Measurements from ENCODE around the gene SI.
"Not testable (repeated sequence)": the region's sequence is repeated elsewhere in the genome, so short reads cannot be mapped to it uniquely, and the experiment has no call there.

Gene SI

DNA sequence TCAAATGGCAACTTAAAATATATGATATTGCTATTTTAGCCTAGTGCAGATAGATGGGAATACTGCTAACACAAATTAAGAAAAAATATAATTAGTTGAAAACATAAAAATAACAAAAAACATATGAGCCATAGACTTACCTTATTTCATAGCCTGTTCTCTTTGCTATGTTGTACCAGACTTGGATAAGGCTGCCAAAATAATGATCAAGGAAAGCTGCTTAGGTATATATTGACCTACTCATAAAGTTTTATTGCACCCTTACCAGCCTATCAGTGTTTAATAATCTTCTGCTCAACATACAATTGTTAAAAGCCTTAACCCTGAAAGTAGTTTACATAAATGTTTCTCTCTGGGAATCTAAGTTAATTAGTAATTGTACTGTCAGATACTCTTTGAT lies at the start of gene SI:
Gene SI, minus strand, starts transcription at position 204 of the 400 bp plus-strand sequence. CDS start 2,484 bp downstream, outside the sequence.
- no peak for DNase-seq (ENCODE audit: low read depth in 2 of 2)

DNA sequence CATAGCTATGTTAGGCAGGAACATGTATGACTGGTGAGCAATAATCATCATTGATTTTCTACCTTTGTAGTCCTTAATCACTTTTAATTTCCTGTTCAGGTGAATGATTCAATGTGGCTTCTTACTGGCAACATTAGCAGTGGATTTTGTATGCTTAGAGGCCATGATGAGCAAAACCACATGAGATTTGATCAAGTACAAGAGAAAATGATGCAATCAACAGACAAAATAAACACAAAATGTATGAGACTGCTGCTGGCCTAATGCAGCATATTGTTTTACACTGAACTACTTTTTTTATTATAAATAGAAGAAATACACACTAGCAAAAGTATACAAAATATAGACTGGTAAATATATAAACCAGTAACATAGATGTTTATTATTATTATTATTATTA lies 47.5 kb upstream of the SI start:
- DNase-seq (ENCODE audit: low read depth in 2 of 2) = no peak

DNA sequence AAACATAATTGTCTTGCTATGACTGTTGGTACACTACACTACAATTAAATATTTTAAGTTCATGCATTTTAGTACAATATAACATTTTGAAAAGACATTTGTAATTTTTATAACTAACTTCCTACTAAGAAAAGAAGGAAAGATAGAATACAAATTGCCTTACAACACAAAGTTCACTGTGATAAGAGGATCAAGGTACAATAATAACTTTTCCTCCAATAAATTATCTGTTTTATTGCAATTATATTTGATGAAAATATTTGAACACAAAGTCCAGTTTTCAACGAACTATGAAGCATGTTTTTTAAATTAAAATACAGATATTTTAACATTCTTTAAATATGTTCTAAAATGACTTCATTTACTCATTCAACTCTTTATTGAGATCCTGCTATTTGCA lies 33.1 kb upstream of the SI start:
- DNase-seq (ENCODE audit: low read depth in 2 of 2) = no peak

DNA sequence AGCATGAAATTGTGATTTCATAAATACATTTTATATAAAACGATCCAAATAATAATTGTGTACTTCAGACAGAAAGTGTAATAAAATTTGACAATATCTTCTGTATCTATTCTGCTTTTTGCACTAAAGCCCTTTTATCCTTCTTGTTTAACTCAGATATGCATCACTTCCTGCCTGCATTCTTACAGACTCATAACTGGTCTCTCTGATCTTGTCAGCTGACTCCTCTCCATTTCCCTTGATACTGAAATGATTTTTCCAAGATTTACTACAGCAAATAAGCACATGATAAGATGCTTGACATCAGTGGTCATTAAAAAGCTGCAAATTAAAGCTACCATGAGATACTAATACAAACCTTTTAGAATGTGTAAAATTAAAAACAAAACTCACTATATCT lies 25.3 kb upstream of the SI start:
- no peak for DNase-seq (ENCODE audit: low read depth in 2 of 2)

DNA sequence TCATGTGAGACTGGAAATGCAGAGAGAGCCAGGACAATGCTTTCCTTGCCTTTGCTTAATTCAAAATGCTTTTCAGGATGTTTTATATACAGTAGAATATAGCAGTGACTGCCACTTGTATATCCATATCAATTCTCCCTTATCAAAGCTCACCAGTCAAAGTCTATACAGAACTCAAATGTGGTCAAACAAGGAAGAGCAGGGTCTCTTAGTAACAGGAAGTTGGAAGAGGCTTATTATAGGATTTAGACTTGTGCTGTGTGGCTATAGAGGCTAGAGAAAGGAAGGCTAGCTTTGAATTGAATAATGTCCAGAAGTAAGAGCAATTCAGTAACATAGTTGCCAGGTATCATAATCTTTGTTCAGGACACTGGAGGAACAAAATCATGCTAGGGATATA lies 4.4 kb upstream of the SI start:
- no peak for DNase-seq (ENCODE audit: low read depth in 2 of 2)

DNA sequence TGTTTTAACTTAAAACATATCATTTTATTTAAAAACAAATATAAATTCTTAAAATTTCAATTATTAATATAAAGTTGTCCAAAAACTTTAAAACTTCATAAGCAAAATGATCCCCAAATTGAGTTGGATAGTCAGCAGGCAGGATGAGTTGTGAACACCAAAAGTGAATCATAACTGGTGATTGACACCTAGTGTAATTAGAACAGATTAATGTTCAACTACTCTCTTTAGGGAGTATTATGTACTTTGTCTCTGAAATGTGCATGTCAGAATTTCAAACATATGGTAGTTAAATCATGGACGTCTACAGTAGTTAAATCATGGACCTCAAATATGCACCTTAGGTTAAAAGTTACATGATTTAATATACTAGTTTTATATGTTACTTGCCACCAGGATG lies 2.9 kb upstream of the SI start:
- DNase-seq (ENCODE audit: low read depth in 2 of 2) = no peak

DNA sequence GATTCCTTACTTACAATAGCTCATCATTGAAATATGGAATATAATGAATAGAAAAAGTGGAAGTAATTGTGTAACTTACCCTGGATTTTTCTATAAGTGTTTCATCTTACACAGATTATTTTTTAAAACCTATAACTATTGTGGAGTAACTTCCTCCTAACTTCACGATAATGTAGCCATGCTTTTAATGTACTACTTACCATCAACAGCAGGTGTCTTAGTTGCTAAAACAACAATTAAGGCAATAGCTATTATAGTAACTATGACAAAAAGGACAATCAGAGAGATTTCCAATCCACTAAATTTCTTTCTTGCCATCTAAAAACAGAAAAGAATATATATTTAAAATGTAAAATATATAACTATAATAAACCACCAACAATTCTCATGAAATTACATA lies 2.6 kb downstream of the SI start:
- DNase-seq (ENCODE audit: low read depth in 2 of 2) = no peak

DNA sequence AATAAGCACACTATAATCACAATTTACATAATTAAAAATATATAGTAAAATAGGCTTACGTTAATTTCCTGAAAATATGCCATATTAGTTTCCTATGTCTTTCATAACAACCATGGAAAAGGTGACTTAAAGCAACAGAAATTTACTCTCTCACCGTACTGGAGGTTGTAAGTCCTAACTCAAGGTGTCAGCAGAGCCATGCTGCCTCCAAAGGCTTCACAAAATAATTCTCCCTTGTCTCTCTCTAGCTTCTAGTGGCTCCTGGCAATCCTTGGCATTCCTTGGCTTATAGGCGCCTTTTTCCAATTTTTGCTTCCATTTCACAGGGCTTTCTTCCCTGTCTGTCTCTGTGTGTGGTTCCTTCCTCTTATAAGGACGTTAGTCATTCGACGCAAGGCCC lies 7.6 kb downstream of the SI start:
- DNase-seq (ENCODE audit: low read depth in 2 of 2) = no peak

DNA sequence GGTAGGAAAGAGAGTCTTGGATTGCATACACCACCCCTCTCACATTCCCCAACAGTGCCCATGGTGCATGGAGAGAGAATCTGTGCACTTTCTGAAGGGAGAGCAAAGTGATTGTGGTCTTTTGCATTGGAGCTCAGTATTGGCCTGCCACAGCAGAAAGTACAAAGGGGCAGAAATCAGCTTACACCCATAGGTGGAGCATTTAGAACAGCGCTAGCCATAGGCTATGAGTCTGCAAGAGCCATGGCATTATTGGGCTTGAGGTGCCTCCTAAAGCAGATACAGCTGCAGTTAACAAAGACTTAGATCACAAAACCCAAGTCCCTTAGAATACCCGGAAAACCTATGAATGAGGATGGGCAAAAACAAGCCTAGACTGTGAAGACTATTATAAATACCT lies 21.8 kb downstream of the SI start:
- no peak for DNase-seq (ENCODE audit: low read depth in 2 of 2)

DNA sequence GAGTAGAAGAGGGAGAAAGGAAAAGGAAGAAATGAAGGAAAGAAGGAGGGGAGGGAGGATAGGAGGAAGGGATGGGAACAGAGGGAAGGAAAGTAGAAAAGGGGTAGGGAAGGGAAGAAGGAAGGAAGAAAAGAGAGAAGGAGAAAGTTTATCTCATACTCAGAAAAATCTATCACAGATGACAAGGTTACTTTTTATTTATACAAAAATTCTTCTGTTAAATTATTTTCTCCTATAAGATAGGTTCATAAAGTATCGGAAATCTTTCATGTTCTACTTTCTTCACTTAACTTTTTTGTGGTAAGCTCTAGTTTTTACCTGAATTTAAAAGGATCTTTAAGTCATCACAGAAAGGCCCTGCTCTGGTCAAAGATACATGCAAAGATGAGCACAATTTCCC lies 38.1 kb downstream of the SI start:
- no peak for DNase-seq (ENCODE audit: low read depth in 2 of 2)

DNA sequence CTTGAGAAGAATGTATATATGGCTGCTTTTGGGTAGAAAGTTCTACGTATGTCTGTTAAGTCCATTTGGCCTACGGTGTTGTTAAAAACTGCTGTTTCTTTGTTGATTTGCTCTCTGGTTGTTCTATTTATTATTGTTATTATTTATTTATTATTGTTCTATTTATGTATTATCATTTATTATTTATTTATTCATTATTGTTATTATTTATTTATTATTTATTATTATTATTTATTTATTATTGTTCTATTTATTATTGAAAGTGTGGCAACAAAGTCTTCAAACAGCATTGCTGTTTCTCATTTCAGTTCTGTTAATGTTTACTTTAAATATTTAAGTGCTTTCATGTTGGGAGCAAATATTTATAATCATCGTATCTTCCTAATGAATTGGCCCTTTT lies 66.7 kb downstream of the SI start:
- DNase-seq (ENCODE audit: low read depth in 2 of 2) = no peak

DNA sequence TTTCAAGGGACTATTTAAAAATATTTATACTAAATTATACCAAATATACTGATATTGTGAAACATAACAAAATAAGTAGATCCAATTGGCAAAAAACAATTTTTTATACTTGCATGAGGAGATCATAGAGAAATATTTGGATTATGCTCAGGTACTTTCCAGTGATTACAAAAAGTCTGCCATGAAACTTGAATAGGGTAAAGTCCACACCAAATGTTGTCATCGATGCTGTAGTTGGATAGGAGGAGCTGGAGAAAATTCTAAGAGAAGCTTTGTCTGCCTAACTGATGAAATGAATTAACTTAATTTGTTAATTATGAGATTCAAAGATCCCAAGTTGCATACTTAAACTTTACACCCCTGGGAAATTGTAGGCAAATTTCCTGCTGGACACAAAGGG lies 93.3 kb downstream of the SI start:
- no peak for DNase-seq (ENCODE audit: low read depth in 2 of 2)

DNA sequence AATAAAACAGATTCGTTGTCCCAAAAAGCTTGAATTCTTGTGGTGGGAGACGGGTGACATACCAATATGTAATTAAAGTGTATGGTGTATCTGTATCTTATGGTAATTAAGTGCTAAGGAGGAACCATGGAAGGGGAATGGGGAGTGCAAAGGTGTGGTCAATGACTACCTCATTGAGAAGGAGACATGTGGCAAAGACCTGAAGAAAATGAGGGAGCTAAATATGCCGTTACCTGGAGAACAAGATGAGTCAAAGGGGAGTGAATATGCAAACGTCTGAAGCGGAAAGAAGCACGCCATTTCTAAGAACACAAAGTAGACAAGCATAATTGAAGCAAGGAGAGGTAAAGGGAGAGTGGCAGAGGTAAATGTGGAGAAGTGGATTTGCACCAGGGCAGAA lies 115.7 kb downstream of the SI start:
- no peak for DNase-seq (ENCODE audit: low read depth in 2 of 2)

DNA sequence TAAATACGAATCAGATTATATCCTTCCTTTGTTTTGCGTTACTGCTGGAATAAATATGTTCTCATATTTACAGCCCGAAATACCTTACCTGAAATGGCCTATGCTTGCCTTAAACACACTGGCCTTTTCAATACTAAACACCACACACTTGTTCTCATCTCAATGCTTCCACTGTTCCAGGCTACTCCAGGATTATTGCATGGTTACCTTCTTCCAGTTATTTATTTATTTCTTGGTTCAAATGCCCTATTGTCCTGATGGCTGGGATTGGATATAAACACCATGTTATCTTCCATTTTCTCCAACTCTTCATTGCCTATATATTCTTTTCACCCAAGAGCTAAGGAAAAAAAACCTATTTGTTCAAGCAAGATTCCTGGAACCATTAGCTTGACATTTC lies 125.3 kb downstream of the SI start:
- DNase-seq (ENCODE audit: low read depth in 2 of 2) = no peak

DNA sequence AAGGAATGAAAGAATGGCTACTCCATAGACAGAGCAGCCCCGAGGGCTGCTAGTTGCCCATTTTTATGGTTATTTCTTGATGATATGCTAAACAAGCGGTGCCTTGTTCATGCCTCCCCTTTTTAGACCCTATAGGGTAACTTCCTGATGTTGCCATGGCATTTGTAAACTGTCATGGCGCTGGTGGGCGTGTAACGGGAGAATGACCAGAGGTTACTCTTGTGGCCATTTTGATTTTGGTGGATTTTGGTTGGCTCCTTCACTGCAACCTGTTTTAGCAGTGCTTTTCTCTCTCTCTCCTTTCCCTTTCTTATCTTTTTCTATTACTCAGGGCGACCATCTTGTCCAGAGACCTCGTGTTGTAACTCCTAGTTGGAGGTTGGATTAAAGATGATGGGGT lies 126.9 kb downstream of the SI start:
- not testable (repeated sequence) for DNase-seq (ENCODE audit: low read depth in 2 of 2)

DNA sequence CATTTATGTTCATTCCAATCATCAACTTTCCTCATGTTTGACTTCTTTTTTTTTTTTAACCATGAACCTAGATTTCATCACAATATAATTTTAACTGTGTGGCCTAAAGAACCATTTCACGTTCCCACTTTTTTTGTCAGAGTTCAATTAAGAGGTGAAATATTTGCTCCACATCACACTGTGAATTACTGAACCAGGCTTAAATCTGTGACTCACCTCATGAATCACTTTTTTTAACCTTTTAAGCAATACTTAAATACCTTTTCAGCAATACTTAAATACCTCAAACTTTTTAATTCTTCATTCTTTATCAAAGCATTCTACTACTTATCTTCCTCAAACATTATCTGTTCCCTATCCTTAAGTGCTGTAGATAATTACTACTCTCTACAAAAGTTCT lies 137.6 kb downstream of the SI start:
- no peak for DNase-seq (ENCODE audit: low read depth in 2 of 2)

DNA sequence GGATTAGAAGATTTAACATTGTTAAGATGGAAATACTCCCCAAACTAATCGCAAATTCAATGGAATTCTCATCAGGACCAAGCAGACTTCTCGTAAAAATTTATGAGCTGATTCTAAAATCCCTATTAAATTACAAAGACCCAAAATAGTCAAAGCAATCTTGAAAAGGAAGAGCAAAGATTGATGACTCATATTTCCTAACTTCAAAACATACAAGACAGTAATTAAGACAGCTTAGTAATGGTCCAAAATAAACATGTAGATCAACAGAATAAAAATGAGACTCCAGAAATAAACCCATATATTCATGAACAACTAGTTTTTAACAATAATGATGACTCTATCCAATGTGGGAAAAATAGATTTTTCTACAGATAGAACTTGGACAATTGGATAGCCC lies 148.7 kb downstream of the SI start:
- DNase-seq (ENCODE audit: low read depth in 2 of 2) = no peak
